Posterior vena cava (tissue), 2 donors: ENCODE measurements around the gene PIF1. TPM values are rescaled to one million over a fixed set of nuclear protein-coding genes. Genes with fewer than 3 reads are reported as not detected.
A peak's percentile ranks its signal among the peaks of the same experiment; 100 is the strongest.

Experiments
- DNase-seq: peaks from one replicate; pipeline ENCODE4 v3.0.0-alpha.2; 2020; ENCODE audit warnings: low spot score
- intact Hi-C, 2 donors: fragments of 100-400 bp; cut with DNase I; formaldehyde crosslinking; loops; one replicate each; pipeline versions ENCODE4 v1.14.1 to v1.14.2; 2022 to 2023
- long read RNA-seq, 2 donors: library from polyadenylated mRNA; unstranded; transcript quantifications; one replicate each; pipeline ENCODE4 v2.0.0, GENCODE V29; 2020 to 2021
- total RNA-seq, 2 donors: library from RNA; stranded (reverse); fragmentation: NEBNext Ultra II Directional; extraction: Animal tissue kit (Norgen Biotek cat#: 25700); gene quantifications; one replicate each; pipeline ENCODE4 v1.2.1, GENCODE V29; 2021
- donor health status: DM: yes; HTN: yes; CAD: no.
- donor health status: DM: yes; HTN: yes; CAD: no.

Gene PIF1, protein sequence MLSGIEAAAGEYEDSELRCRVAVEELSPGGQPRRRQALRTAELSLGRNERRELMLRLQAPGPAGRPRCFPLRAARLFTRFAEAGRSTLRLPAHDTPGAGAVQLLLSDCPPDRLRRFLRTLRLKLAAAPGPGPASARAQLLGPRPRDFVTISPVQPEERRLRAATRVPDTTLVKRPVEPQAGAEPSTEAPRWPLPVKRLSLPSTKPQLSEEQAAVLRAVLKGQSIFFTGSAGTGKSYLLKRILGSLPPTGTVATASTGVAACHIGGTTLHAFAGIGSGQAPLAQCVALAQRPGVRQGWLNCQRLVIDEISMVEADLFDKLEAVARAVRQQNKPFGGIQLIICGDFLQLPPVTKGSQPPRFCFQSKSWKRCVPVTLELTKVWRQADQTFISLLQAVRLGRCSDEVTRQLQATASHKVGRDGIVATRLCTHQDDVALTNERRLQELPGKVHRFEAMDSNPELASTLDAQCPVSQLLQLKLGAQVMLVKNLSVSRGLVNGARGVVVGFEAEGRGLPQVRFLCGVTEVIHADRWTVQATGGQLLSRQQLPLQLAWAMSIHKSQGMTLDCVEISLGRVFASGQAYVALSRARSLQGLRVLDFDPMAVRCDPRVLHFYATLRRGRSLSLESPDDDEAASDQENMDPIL
- 1 to 10 TPM in 1 of 2 donors, under 1 TPM in 1; 0.95 to 1.9 TPM for total RNA-seq
- long read RNA-seq, donor 1, partial matches to known transcripts = 0 of 1 reads
- long read RNA-seq, donor 1, other reads (novel, unspliced or antisense) = 0 of 1 reads
- long read RNA-seq, donor 2, partial matches to known transcripts = 1 of 2 reads
- long read RNA-seq, donor 2, other reads (novel, unspliced or antisense) = 1 of 2 reads

DNA sequence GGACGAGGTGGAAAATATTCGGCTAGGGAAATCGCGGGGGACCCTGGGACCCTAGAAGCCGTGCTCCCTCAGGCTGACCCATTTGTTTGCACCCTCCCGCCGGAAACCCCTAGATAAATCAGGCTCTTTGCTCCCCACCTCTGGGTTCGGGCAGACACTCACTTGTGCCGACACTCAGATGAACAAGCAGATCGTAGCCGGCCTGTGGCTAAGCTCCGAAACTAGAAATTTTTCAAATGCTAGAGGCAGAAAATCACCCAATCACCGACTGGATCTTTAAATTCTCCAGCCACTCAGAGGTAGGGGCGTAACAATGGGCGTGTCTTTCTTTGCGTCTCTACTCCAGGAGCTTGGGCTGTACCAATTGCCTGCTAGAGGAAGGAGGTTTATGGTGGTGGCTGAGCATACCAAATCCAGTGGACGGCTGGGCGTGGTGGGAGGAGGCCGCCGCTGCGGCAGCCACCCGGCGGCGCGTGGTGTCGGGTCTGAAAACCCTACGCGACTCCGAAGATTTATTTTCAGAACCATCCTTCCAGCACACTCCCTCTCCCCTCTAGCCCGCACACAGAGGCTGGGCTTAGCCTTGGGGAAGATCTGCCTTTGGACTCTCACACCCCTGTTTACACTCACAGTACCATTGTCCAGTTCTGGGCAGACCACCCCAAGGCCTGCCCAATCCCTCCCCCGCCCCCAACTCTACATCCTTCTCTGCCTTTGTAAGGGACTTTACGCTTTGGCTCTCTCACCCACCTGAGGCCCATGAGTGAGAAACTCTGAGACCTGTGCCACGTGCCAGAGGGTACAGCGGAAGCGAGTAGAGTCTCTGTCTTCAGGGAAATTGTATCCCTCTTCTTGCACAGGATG is at the start of gene PIF1:
Gene PIF1 (minus strand): TSS at position 217 of the 864 bp plus-strand sequence. CDS start 1,312 bp downstream, outside the sequence.
- peak; percentile 92 for DNase-seq
- intact Hi-C loops = loop anchor here in 1 of 2 donors (5.0 kb wide), 1 partner anchor 472 kb away; the partner anchor contains the start of gene RNU5A-1

DNA sequence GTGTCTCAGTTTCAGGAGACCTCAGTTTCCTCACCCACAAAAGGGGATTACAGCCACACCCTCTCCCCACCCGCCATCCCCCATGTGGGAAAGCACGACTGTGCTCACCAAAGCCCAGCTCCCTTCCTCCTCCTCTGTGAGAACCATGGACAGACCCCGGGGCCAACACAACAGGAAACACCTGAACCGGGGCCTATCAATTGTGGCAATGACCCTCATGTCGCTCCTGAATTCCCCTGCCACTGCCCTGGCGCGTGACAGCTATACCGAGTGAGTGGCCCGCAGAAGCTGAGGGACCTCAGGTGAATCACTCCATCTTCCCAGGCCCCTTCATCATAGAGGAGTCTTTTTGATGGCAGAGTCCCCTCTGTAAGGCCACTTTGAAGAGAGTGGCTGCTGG is 44.9 kb upstream of the PIF1 start:
- DNase-seq = no peak
- intact Hi-C loops = no loop called here

DNA sequence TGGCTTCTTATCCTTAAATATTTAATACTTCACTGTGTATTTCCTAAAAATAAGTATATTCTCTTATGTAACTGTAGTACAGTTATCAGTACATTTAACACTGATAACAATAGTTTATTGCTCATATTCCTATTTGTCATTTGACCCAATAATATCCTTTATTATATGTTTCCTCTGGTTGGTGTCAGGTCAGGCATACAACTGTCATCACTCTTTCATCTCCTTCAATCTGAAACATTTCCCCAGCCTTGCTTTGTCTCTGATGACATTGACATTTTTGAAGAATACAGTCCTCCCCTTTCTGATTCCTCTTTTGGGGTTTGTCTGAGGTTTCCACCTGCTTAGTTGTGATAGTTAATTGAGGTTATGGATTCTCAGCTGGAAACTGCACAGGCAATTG is 44.1 kb upstream of the PIF1 start:
- intact Hi-C loops = no loop called here
- DNase-seq = no peak

DNA sequence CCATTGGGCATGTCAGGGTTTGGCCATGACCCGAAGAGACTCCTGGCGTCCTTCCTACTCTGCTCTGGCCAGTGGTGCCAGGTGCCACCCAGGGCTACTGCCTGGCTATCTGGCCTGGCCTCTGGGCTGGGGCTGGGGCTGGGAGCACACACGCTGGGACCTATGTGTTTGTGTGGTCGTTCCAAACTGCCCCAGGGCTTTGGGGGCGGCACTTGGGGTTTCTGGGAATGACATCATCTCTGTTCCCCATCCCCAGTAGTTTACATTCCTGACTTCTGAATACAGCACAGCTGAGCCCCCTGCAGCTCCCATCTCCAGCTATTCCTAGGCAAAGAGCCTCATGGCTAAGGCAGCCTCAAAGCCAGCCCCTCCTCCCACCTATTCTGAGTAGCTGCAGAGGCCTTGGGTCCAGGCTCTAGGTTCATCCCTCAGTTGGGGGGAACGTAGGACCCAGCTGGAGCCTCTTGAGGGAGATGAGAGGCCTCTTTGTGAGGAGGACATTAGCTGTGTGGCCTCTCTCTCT is 40.6 kb upstream of the PIF1 start:
- intact Hi-C loops = no loop called here
- DNase-seq = no peak

DNA sequence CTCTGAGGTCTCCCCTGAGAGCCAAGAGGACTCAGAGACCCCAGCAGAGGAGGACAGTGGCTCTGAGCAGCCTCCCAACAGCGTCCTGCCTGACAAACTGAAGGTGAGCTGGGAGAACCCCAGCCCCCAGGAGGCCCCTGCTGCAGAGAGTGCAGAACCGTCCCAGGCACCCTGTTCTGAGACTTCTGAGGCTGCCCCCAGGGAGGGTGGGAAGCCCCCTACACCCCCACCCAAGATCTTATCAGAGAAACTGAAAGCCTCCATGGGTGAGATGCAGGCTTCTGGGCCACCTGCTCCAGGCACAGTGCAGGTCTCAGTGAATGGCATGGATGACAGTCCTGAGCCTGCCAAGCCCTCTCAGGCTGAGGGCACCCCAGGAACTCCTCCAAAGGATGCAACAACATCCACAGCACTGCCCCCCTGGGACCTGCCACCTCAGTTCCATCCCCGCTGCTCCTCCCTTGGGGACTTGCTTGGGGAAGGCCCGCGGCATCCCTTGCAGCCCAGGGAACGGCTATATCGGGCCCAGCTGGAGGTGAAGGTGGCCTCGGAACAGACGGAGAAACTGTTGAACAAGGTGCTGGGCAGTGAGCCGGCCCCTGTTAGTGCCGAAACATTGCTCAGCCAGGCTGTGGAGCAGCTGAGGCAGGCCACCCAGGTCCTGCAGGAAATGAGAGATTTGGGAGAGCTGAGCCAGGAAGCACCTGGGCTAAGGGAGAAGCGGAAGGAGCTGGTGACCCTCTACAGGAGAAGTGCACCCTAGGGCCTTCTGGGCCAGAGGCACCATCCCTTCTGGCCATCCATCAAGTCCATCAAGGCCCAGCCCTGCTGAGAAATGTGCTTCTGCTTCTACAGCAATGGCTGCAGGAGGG is 39.9 kb upstream of the PIF1 start:
- intact Hi-C loops = no loop called here
- DNase-seq = no peak

DNA sequence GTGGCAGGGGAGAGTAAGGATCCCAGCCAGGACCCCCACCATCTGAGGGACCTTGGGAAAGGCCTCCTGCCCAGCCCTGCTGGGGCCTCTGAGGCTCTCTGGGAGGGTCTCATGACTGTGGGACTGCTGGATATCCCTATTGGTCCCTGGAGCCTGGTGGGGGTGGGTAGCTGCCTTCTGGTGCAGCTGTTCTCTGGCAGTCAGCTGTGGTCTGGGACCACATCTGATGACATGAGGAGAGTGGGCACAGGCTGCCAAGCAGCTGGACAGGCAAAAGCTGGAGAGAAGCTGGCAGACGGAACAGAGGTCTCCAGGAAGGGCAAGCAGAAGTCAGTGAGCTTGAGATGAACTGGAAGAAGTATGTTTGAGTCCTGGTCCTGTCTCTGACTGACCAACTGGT is 38.6 kb upstream of the PIF1 start:
- no peak for DNase-seq
- intact Hi-C loops = no loop called here

DNA sequence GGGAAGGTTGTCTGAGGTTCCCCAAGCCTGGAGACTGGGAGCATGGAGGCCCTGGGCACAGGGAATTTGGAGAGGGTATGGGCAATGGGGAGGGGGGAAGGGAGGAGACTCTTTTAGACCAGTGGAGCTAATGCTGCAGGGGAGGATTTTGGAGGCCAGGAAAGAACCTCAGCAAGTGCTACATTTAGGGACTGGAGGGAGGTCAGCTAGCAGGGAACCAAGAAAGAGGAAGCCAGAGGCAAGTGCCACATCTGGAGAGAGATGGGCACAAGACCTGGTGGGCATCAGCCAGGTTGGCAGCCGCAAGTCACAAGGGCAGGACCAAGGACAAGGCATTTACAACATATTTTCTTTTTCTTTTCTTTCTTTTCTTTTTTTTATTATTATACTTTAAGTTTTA is 37.0 kb upstream of the PIF1 start:
- no peak for DNase-seq
- intact Hi-C loops = no loop called here

DNA sequence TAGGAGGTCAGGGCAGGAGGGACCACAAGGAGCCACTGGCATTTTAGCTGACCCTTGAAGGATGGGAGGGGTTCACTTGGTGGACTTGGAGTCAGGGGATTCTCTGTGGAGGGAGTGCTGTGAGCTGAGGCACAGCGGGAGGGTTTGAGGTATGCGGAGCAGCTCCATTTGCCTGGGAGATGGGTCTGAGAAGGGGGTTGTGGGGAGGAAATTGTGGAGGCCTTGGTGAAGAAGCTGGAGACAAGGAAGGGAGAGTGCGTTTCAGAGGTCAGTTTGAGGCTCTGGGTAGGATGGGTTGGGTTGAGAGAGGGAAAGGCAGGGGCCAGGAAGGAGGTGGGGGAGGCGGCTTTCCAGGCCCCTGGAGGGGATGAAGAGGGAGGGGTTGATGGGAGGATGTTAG is 36.5 kb upstream of the PIF1 start:
- intact Hi-C loops = no loop called here
- DNase-seq = no peak

DNA sequence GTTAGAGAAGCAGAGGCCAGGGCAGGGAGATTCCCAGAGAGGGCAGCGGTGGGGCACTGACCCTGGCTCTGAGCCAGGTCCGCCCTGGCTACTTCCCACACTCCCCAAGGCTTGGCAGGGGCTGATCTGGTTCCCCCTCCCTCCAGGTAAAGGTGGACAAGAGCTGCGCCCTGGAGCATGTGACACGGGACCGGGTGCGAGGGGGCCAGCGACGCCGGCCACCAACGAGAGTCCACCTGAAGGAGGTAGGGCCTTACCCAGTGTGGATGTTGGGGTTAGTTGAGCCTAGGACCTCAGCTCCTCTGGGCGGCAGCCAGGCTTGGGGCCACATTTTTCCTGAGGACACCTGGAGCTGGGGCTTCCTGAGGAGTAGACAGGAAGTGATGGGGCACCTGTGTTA is 35.9 kb upstream of the PIF1 start:
- intact Hi-C loops = no loop called here
- no peak for DNase-seq

DNA sequence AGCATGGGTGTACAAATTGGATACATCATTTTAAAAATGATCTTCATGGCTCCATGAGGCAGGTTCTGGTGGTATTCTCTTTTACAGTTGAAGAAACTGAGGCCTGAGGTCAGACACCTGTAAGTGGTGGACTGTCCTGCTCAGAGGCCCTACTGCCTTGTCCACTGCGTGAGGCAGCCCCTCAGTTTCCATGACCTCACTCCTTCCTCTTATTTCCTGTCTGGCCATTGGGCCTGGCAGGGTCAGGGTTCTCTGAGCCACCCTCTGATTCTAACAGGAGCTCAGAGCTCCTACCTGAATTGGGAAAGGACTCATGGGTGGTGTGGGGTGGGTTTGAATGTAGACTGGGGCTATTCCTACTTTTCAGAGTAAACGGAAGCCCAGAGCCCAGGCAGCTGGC is 33.8 kb upstream of the PIF1 start:
- DNase-seq = no peak
- intact Hi-C loops = no loop called here

DNA sequence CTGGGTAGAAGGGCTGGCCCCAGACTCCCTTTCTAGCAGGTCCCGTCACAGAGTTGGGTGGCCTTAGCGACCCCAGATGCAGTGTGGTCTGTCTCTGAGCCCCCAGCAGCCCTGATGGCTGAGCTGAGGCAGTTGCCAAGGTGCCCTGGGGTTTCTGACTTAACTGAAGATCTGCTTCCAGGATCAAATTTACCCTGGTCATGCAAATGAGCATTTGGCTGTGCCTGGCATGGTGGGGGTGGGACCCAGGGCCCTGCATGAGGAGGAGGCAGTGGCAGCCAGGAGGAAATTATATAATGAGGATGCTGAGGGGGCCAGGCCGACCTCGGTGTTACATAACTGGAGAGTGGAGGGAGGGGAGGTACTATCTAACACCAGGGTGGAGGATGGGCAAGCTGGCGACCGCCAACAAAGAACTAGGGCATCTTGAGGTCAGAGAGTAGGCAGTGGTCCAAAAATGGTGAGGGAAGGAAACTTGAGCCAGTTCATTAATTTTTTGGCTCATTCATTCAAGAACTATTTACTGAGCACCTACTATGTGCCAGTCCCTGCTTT is 32.7 kb upstream of the PIF1 start:
- intact Hi-C loops = no loop called here
- DNase-seq = no peak

DNA sequence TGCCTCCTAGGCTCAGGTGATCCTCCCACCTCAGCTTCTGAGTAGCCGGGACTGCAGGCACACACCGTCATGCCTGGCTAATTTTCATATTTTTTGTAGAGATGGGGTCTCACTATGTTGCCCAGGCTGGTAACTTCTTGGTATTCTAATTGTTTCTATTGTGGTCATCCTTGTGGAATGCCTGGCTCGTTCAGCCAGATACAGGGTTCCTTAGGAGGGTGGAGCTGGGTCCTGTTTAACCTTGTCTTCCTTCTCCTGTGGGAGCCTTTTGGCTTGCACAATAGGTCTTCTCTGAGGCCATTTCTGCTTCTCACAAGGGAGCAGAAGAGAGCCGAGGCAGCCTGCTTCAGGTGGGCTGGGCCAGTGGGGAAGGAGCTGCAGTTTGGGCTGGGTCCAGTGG is 32.0 kb upstream of the PIF1 start:
- no peak for DNase-seq
- intact Hi-C loops = no loop called here

DNA sequence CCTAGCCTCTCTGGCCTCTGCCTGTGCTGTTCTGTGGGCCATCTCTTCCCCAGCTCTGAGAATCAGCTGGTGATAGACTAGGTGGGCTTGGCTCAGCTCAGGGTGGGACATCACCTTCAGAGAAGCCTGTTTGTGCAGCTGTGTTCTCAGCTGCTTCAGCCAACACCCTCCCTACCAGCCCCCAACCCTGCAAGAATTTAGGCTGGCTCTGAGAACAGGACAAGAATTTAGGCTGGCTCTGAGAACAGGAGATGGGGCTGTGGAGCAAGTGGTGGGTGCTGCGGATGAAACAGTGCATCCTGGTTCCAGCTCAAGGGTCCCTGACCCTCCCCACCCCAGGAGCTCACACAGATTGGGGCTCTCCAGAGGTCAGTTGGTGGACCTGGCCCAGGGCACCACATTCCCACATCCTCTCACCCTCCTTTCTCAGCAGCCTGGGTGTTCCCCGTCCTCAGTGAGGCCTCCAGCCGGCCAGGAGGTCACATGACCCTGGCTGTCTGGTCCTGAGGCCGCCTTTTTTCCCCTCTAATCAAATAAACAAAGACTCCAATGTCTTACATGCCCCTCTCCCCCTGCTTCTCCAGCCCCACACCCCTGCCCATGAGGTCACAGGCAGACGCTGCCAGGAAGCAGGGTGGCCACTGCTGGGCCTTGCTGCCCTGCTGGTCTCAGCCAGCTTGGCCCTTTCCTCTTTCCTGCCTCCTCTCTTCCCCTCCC is 31.1 kb upstream of the PIF1 start:
- no peak for DNase-seq
- intact Hi-C loops = no loop called here

DNA sequence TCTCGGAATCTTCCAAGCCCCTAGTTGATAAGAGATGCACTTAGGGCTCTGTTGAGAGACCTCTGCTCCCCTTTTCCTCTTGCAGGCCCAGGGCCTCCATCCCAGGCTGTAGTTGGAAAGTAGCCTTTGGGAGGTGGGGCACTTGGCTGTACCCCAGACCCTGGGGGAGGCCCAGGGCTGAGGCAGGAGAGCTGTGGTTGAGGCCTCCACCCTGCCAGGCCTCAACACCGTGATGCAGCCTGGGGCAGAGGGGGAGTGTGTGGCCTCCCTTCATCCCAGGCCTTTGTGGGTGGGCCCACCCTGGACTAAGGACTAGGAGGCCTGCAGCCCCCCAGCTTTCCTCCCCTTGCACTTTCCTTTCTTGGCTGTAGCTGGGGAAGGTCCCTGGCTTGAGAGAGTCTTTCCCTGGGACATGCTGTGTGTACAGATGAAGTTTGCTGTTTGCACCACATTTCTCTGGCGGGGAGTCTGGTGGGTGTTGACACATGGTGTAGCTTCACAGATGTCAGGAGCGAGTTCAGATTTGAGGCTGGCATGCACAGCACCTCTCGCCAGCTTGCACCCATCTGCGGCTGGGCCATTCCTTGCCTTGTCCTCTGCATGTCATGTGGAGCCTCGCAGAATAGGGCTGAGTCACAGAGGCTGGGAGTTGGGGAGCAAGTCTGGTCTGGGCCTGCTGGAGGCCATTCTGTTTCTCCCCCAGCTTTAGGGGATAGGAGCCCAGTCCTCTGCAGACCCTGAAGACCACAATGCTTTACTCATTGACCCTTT is 29.9 kb upstream of the PIF1 start:
- DNase-seq = no peak
- intact Hi-C loops = no loop called here

DNA sequence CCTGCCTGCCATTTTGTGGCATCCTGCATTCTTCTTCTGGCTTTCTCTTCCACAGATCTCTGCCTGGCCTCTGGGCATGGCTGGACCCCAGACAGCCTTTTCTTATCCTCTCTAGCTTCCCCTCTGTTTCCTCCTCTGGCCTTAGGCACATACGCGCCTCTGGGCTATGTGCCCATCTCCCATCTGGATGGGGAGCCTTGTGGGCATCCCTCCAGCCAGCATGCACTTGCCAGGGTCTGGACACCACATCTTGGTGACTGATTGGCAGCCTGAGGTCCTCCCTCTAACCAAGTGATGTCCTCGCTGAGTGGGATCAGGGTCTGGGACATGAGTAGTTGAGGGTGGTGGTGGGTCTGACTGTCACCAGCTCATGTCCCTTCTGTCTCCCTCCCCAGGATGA is 29.1 kb upstream of the PIF1 start:
- no peak for DNase-seq
- intact Hi-C loops = loop anchor here in 1 of 2 donors (5.0 kb wide), 1 partner anchor 168 kb away; no protein-coding TSS in a partner anchor

DNA sequence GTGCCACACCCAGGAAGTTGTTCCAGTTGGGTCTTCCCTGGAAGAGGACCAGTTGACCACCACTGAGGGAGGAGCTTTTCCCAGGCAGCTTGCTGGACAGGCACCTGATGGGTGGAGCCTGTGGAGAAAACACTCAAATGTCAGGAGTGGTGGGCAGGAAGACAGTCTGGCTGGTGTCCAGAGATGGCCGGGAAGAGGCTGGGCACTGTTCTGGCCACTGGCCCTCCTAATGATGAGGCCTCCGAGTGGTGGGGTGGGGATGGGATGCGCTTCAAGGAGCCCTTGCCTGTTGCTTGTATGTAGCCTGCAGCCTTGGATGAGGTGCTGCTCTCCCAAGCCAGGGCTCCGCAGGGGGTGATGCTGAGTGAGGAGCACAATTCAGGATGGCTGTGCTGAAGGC is 28.6 kb upstream of the PIF1 start:
- intact Hi-C loops = loop anchor here in 1 of 2 donors (5.0 kb wide), 1 partner anchor 168 kb away; no protein-coding TSS in a partner anchor
- no peak for DNase-seq

DNA sequence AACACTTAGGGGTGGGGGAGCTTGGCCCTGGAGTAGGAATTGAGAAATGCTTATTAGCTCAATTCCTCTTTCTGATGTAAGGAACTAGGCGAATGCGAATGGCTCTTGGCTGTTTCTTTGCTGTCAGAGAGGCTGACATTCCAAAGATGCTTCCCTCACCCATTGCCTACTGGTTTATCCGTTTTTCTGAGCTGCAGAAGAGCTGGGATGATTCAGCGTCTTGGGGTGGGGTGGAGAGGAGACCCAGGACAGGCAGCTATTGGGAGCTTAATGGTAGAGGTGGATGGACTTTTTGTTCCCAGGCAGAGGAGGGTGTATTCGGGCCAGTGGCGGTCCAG is 26.0 kb upstream of the PIF1 start:
- DNase-seq = no peak
- intact Hi-C loops = loop anchor here in 1 of 2 donors (5.0 kb wide), 1 partner anchor 171 kb away; no protein-coding TSS in a partner anchor
